ENCODE results near the gene GNPTAB. TPM values are rescaled to one million over a fixed set of nuclear protein-coding genes. Genes with fewer than 3 reads are reported as not detected.

Gene GNPTAB
- total RNA-seq, 1 experiment from 2014 or later, result 25.4 TPM

DNA sequence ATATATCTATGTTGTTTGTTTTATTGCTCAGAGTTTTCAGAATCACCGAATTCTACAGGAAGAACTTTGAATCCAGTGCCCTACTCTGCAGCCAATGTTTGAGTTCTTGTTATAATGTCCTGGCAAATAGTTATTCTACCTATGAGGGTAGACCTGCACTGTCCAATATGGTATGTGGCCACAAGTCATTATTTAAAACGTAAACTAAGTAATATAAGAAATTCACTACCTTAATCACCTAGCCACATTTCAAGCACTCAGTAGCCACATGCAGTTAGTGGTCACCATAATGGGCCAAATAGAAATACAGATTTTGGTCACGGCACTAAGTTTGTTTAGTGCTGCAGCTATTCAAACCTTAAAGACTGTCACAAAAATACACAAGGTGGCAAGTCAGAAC, 26.4 kb downstream of the GNPTAB start:
- ChIA-PET CTCF (interaction anchor here (1.7 kb wide), 1 partner anchor 19 kb away, joined by 6 read pairs; no protein-coding TSS in a partner anchor), POLR2A (no interaction called here)
- Mint-ChIP-seq H3K27ac (no peak overlapping the region), H3K27me3 (ENCODE audit: low read depth) (no peaks in the 10 kb centered on the region), H3K4me3 (no peak overlapping the region), H3K36me3 (no peaks in the 10 kb centered on the region), H3K4me1 (peaks cover 15% of the 10 kb centered on the region), H3K9me3 (no peaks in the 10 kb centered on the region)
- no peak for DNase-seq (ENCODE audit: low spot score)
- ATAC-seq, result no peak
- TF ChIP-seq, protein P1, sequence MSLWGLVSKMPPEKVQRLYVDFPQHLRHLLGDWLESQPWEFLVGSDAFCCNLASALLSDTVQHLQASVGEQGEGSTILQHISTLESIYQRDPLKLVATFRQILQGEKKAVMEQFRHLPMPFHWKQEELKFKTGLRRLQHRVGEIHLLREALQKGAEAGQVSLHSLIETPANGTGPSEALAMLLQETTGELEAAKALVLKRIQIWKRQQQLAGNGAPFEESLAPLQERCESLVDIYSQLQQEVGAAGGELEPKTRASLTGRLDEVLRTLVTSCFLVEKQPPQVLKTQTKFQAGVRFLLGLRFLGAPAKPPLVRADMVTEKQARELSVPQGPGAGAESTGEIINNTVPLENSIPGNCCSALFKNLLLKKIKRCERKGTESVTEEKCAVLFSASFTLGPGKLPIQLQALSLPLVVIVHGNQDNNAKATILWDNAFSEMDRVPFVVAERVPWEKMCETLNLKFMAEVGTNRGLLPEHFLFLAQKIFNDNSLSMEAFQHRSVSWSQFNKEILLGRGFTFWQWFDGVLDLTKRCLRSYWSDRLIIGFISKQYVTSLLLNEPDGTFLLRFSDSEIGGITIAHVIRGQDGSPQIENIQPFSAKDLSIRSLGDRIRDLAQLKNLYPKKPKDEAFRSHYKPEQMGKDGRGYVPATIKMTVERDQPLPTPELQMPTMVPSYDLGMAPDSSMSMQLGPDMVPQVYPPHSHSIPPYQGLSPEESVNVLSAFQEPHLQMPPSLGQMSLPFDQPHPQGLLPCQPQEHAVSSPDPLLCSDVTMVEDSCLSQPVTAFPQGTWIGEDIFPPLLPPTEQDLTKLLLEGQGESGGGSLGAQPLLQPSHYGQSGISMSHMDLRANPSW (CRISPR knock-in tag; conservative IDR thresholded peaks at IDR 0.05; ENCODE audit: low read depth), result no peak
- TF ChIP-seq, protein P2, sequence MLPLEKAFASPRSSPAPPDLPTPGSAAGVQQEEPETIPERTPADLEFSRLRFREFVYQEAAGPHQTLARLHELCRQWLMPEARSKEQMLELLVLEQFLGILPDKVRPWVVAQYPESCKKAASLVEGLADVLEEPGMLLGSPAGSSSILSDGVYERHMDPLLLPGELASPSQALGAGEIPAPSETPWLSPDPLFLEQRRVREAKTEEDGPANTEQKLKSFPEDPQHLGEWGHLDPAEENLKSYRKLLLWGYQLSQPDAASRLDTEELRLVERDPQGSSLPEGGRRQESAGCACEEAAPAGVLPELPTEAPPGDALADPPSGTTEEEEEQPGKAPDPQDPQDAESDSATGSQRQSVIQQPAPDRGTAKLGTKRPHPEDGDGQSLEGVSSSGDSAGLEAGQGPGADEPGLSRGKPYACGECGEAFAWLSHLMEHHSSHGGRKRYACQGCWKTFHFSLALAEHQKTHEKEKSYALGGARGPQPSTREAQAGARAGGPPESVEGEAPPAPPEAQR (CRISPR knock-in tag; IDR thresholded peaks at IDR 0.05), result no peak
- TF ChIP-seq NFATC4 (CRISPR knock-in tag; IDR thresholded peaks at IDR 0.05), result no peak
- no peak for TF ChIP-seq GABPB1 (CRISPR knock-in tag; IDR thresholded peaks at IDR 0.05)
- TF ChIP-seq ZNF423 (CRISPR knock-in tag; IDR thresholded peaks at IDR 0.05), result no peak
- no peak for TF ChIP-seq SMAD4 (CRISPR knock-in tag; IDR thresholded peaks at IDR 0.05)
- no peak for TF ChIP-seq GRHL2 (CRISPR knock-in tag; IDR thresholded peaks at IDR 0.05; ENCODE audit: insufficient replicate concordance, severe bottlenecking)
- TF ChIP-seq, protein P3, sequence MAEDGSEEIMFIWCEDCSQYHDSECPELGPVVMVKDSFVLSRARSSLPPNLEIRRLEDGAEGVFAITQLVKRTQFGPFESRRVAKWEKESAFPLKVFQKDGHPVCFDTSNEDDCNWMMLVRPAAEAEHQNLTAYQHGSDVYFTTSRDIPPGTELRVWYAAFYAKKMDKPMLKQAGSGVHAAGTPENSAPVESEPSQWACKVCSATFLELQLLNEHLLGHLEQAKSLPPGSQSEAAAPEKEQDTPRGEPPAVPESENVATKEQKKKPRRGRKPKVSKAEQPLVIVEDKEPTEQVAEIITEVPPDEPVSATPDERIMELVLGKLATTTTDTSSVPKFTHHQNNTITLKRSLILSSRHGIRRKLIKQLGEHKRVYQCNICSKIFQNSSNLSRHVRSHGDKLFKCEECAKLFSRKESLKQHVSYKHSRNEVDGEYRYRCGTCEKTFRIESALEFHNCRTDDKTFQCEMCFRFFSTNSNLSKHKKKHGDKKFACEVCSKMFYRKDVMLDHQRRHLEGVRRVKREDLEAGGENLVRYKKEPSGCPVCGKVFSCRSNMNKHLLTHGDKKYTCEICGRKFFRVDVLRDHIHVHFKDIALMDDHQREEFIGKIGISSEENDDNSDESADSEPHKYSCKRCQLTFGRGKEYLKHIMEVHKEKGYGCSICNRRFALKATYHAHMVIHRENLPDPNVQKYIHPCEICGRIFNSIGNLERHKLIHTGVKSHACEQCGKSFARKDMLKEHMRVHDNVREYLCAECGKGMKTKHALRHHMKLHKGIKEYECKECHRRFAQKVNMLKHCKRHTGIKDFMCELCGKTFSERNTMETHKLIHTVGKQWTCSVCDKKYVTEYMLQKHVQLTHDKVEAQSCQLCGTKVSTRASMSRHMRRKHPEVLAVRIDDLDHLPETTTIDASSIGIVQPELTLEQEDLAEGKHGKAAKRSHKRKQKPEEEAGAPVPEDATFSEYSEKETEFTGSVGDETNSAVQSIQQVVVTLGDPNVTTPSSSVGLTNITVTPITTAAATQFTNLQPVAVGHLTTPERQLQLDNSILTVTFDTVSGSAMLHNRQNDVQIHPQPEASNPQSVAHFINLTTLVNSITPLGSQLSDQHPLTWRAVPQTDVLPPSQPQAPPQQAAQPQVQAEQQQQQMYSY (CRISPR knock-in tag; IDR thresholded peaks at IDR 0.05), result no peak
- no peak for TF ChIP-seq PRRX2 (CRISPR knock-in tag; IDR thresholded peaks at IDR 0.05)
- TF ChIP-seq, protein P4, sequence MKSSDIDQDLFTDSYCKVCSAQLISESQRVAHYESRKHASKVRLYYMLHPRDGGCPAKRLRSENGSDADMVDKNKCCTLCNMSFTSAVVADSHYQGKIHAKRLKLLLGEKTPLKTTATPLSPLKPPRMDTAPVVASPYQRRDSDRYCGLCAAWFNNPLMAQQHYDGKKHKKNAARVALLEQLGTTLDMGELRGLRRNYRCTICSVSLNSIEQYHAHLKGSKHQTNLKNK (CRISPR knock-in tag; IDR thresholded peaks at IDR 0.05), result no peak
- no peak for TF ChIP-seq ZNF671 (CRISPR knock-in tag; IDR thresholded peaks at IDR 0.05)
- no peak for TF ChIP-seq JUN (CRISPR knock-in tag; IDR thresholded peaks at IDR 0.05)
- no peak for TF ChIP-seq SP1 (CRISPR knock-in tag; conservative IDR thresholded peaks at IDR 0.05)
- no peak for TF ChIP-seq ATF1 (CRISPR knock-in tag; IDR thresholded peaks at IDR 0.05)
- TF ChIP-seq RELA (CRISPR knock-in tag; IDR thresholded peaks at IDR 0.05; ENCODE audit: borderline replicate concordance), result no peak
- TF ChIP-seq, protein P5, sequence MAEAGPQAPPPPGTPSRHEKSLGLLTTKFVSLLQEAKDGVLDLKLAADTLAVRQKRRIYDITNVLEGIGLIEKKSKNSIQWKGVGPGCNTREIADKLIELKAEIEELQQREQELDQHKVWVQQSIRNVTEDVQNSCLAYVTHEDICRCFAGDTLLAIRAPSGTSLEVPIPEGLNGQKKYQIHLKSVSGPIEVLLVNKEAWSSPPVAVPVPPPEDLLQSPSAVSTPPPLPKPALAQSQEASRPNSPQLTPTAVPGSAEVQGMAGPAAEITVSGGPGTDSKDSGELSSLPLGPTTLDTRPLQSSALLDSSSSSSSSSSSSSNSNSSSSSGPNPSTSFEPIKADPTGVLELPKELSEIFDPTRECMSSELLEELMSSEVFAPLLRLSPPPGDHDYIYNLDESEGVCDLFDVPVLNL (CRISPR knock-in tag; IDR thresholded peaks at IDR 0.05; ENCODE audit: borderline replicate concordance, low read depth), result no peak
- no peak for TF ChIP-seq ZNF317 (CRISPR knock-in tag; IDR thresholded peaks at IDR 0.05; ENCODE audit: borderline replicate concordance, low read depth)

DNA sequence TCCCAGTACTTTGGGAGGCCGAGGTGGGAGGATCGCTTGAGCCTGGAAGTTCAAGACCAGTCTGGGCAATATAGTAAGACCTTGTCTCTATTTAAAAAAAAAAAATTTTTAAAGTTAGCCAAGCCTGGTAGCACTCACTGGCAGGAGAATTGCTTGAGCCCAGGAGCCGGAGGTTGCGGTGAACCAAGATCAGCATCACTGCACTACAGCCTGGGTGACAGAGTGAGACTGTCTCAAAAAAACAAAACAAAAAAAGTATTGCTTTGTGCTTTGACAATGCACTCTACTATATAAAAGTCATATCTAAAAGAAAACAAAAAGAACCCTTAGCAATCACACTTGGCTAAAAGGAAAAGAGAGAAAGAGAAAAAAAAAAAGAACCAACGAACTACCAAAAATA, 26.8 kb downstream of the GNPTAB start:
- ChIA-PET POLR2A (no interaction called here), CTCF (interaction anchor here (1.7 kb wide), 1 partner anchor 20 kb away, joined by 6 read pairs; no protein-coding TSS in a partner anchor)
- DNase-seq (ENCODE audit: low spot score), result no peak
- Mint-ChIP-seq H3K9me3 (no peaks in the 10 kb centered on the region), H3K27me3 (ENCODE audit: low read depth) (no peaks in the 10 kb centered on the region), H3K4me3 (no peak overlapping the region), H3K4me1 (peaks cover 15% of the 10 kb centered on the region), H3K36me3 (no peaks in the 10 kb centered on the region), H3K27ac (no peak overlapping the region)
- no peak for ATAC-seq
- no peak for TF ChIP-seq NFE2L1 (CRISPR knock-in tag; IDR thresholded peaks at IDR 0.05)
- TF ChIP-seq TEAD1 (CRISPR knock-in tag; IDR thresholded peaks at IDR 0.05), result no peak
- TF ChIP-seq CREM (CRISPR knock-in tag; IDR thresholded peaks at IDR 0.05), result no peak
- no peak for TF ChIP-seq ZNF671 (CRISPR knock-in tag; IDR thresholded peaks at IDR 0.05)
- no peak for TF ChIP-seq SP1 (CRISPR knock-in tag; conservative IDR thresholded peaks at IDR 0.05)
- no peak for TF ChIP-seq TCF7 (CRISPR knock-in tag; IDR thresholded peaks at IDR 0.05; ENCODE audit: low read depth)
- no peak for TF ChIP-seq CREB1 (CRISPR knock-in tag; IDR thresholded peaks at IDR 0.05)
- TF ChIP-seq, protein P5 (CRISPR knock-in tag; IDR thresholded peaks at IDR 0.05; ENCODE audit: borderline replicate concordance, low read depth), result no peak
- TF ChIP-seq, protein P6, sequence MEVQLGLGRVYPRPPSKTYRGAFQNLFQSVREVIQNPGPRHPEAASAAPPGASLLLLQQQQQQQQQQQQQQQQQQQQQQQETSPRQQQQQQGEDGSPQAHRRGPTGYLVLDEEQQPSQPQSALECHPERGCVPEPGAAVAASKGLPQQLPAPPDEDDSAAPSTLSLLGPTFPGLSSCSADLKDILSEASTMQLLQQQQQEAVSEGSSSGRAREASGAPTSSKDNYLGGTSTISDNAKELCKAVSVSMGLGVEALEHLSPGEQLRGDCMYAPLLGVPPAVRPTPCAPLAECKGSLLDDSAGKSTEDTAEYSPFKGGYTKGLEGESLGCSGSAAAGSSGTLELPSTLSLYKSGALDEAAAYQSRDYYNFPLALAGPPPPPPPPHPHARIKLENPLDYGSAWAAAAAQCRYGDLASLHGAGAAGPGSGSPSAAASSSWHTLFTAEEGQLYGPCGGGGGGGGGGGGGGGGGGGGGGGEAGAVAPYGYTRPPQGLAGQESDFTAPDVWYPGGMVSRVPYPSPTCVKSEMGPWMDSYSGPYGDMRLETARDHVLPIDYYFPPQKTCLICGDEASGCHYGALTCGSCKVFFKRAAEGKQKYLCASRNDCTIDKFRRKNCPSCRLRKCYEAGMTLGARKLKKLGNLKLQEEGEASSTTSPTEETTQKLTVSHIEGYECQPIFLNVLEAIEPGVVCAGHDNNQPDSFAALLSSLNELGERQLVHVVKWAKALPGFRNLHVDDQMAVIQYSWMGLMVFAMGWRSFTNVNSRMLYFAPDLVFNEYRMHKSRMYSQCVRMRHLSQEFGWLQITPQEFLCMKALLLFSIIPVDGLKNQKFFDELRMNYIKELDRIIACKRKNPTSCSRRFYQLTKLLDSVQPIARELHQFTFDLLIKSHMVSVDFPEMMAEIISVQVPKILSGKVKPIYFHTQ (CRISPR knock-in tag; IDR thresholded peaks at IDR 0.05), result no peak
- no peak for TF ChIP-seq SOX15 (CRISPR knock-in tag; IDR thresholded peaks at IDR 0.05)

Data from WTC11 (cell line).